OCI-LY1 (cell line): ENCODE results near the gene BNIP5.

Experiments
- CTCF ChIP-seq: fragments of 200-600 bp; sonication (generic), shearing (Covaris generic); IDR thresholded peaks from 2 replicates; pipeline ENCODE4 v1.5.1; 2017; ENCODE audit warnings: mild to moderate bottlenecking, antibody characterized with exemption, low read length, moderate library complexity, mixed read lengths
- EZH2 ChIP-seq: fragments of 200-600 bp; sonication (generic), shearing (Covaris generic); IDR thresholded peaks from 2 replicates; pipeline ENCODE4 v1.8.0; 2017; ENCODE audit warnings: borderline replicate concordance, mixed run types, mild to moderate bottlenecking, antibody characterized with exemption, low read length, moderate library complexity, mixed read lengths

- TF ChIP-seq CTCF (no peak), EZH2 (no peak)
Observed at GRCh38 chr6:36280467-36280866, 56.2 kb downstream of the BNIP5 start.
